Neuron (in vitro differentiated cells): Measurements from ENCODE around the gene PRM1.

Source experiments
- H2AFZ ChIP-seq: one replicate; pipeline ENCODE4 v1.6.1; 2013; ENCODE audit warnings: low read depth, mild to moderate bottlenecking, inconsistent platforms, low read length, moderate library complexity
- H3K27me3 ChIP-seq: one replicate; pipeline ENCODE4 v1.6.1; 2013; ENCODE audit warnings: low read length; ENCODE audit not compliant: insufficient read depth
- H3K36me3 ChIP-seq: one replicate; pipeline ENCODE4 v1.6.1; 2013; ENCODE audit warnings: low read length; ENCODE audit not compliant: insufficient read depth
- H3K4me1 ChIP-seq: one replicate; pipeline ENCODE4 v1.6.1; 2013; ENCODE audit warnings: low read length; ENCODE audit not compliant: insufficient read depth
- H3K4me3 ChIP-seq: 2 replicates; pipeline ENCODE4 v1.5.1; 2013; ENCODE audit warnings: mild to moderate bottlenecking, low read length, moderate library complexity
- H3K9me3 ChIP-seq: one replicate; pipeline ENCODE4 v1.6.1; 2013; ENCODE audit warnings: low read length

The PRM1 gene

GRCh38 chr16:11280616-11281522 lies at the start of gene PRM1:
Gene PRM1 (minus strand): TSS chr16:11281330. CDS start chr16:11281238, 92 bp downstream.
- Histone ChIP-seq H3K4me3 (no peak within 1 kb of the TSS), H2AFZ (no peak within 1 kb of the TSS), H3K9me3 (no peaks in the 10 kb centered on the region), H3K27me3 (no peaks in the 10 kb centered on the region), H3K4me1 (no peaks in the 10 kb centered on the region), H3K36me3 (no peaks in the 10 kb centered on the region)

GRCh38 chr16:11330526-11331237 lies 49.6 kb upstream of the PRM1 start:
- Histone ChIP-seq H2AFZ (no peak overlapping the region), H3K4me3 (no peak overlapping the region), H3K4me1 (peaks cover 15% of the 10 kb centered on the region), H3K36me3 (no peaks in the 10 kb centered on the region), H3K9me3 (no peaks in the 10 kb centered on the region), H3K27me3 (no peaks in the 10 kb centered on the region)

GRCh38 chr16:11329891-11330290 lies 48.8 kb upstream of the PRM1 start:
- H3K27me3 ChIP-seq, result no peaks in the 10 kb centered on the region
- H3K9me3 ChIP-seq, result no peaks in the 10 kb centered on the region
- H3K4me3 ChIP-seq, result no peak overlapping the region
- peaks cover 15% of the 10 kb centered on the region for H3K4me1 ChIP-seq
- H2AFZ ChIP-seq, result no peak overlapping the region
- no peaks in the 10 kb centered on the region for H3K36me3 ChIP-seq

GRCh38 chr16:11329071-11329491 lies 48.0 kb upstream of the PRM1 start:
- H3K9me3 ChIP-seq, result no peaks in the 10 kb centered on the region
- no peaks in the 10 kb centered on the region for H3K27me3 ChIP-seq
- no peaks in the 10 kb centered on the region for H3K36me3 ChIP-seq
- H3K4me1 ChIP-seq, result peaks cover 15% of the 10 kb centered on the region
- H2AFZ ChIP-seq, result no peak overlapping the region
- H3K4me3 ChIP-seq, result peak overlapping the region; percentile 19

GRCh38 chr16:11328172-11329070 lies 47.3 kb upstream of the PRM1 start:
- H3K4me1 ChIP-seq, result peaks cover 15% of the 10 kb centered on the region
- peak overlapping the region; percentile 19 for H3K4me3 ChIP-seq
- H3K36me3 ChIP-seq, result no peaks in the 10 kb centered on the region
- no peaks in the 10 kb centered on the region for H3K9me3 ChIP-seq
- no peaks in the 10 kb centered on the region for H3K27me3 ChIP-seq
- no peak overlapping the region for H2AFZ ChIP-seq

- Histone ChIP-seq H3K4me3 (no peak overlapping the region), H2AFZ (no peak overlapping the region), H3K4me1 (peaks cover 15% of the 10 kb centered on the region), H3K27me3 (no peaks in the 10 kb centered on the region), H3K36me3 (no peaks in the 10 kb centered on the region), H3K9me3 (no peaks in the 10 kb centered on the region)
Observed at GRCh38 chr16:11327277-11328171, 46.4 kb upstream of the PRM1 start.

- Histone ChIP-seq H3K9me3 (no peaks in the 10 kb centered on the region), H3K36me3 (no peaks in the 10 kb centered on the region), H3K4me1 (peaks cover 15% of the 10 kb centered on the region)
Observed at GRCh38 chr16:11326737-11327276, 45.7 kb upstream of the PRM1 start.

GRCh38 chr16:11326084-11326736 lies 45.1 kb upstream of the PRM1 start:
- Histone ChIP-seq H3K4me3 (no peak overlapping the region), H3K27me3 (no peaks in the 10 kb centered on the region), H3K9me3 (no peaks in the 10 kb centered on the region), H2AFZ (no peak overlapping the region), H3K4me1 (peaks cover 15% of the 10 kb centered on the region), H3K36me3 (no peaks in the 10 kb centered on the region)

More at GRCh38 chr16:11326737-11327276, 45.7 kb upstream of the PRM1 start:
- Histone ChIP-seq H3K27me3 (no peaks in the 10 kb centered on the region), H2AFZ (no peak overlapping the region), H3K4me3 (no peak overlapping the region)

- peaks cover 15% of the 10 kb centered on the region for H3K4me1 ChIP-seq
- no peak overlapping the region for H3K4me3 ChIP-seq
- H2AFZ ChIP-seq, result no peak overlapping the region
- H3K36me3 ChIP-seq, result no peaks in the 10 kb centered on the region
- H3K27me3 ChIP-seq, result no peaks in the 10 kb centered on the region
- no peaks in the 10 kb centered on the region for H3K9me3 ChIP-seq
Observed at GRCh38 chr16:11325404-11326083, 44.4 kb upstream of the PRM1 start.

GRCh38 chr16:11323551-11324336 lies 42.6 kb upstream of the PRM1 start:
- H3K27me3 ChIP-seq, result no peaks in the 10 kb centered on the region
- peaks cover 9% of the 10 kb centered on the region for H3K4me1 ChIP-seq
- no peaks in the 10 kb centered on the region for H3K9me3 ChIP-seq
- H3K36me3 ChIP-seq, result no peaks in the 10 kb centered on the region
- H2AFZ ChIP-seq, result no peak overlapping the region
- no peak overlapping the region for H3K4me3 ChIP-seq
